Uterus (tissue), 4 donors: ENCODE data around the gene CAMTA2. TPM values are rescaled to one million over a fixed set of nuclear protein-coding genes. Genes with fewer than 3 reads are reported as not detected.
A peak's percentile ranks its signal among the peaks of the same experiment; 100 is the strongest.

Experiments
- DNase-seq, 2 donors: peaks; one replicate each; pipeline ENCODE4 v3.0.0-alpha.2; 2019 to 2020
- H3K27ac ChIP-seq, 2 donors: fragments of 200-600 bp; sonication (generic); 1 replicate in 1 of 2; 2 replicates in 1 of 2; pipeline ENCODE4 v1.5.1; 2016 to 2018
- H3K27me3 ChIP-seq, 2 donors: fragments of 200-600 bp; sonication (generic); one replicate each; pipeline ENCODE4 v1.5.1; 2018 to 2019; ENCODE audit warnings: control low read depth in 1 of 2
- H3K36me3 ChIP-seq, 2 donors: fragments of 200-600 bp; sonication (generic); one replicate each; pipeline ENCODE4 v1.5.1; 2019; ENCODE audit warnings: control low read depth in 1 of 2
- H3K4me1 ChIP-seq, 2 donors: fragments of 200-600 bp; sonication (generic); one replicate each; pipeline ENCODE4 v1.5.1; 2018 to 2019; ENCODE audit warnings: control low read depth in 1 of 2
- H3K4me3 ChIP-seq, 2 donors: fragments of 200-600 bp; sonication (generic); 1 replicate in 1 of 2; 2 replicates in 1 of 2; pipeline ENCODE4 v1.5.1; 2018 to 2019; ENCODE audit warnings: mild to moderate bottlenecking in 1 of 2
- H3K9me3 ChIP-seq, 2 donors: fragments of 200-600 bp; sonication (generic); one replicate each; pipeline ENCODE4 v1.5.1; 2019; ENCODE audit warnings: control low read depth in 1 of 2
- POLR2A ChIP-seq, 2 donors: fragments of 450-650 bp; IDR thresholded peaks; one replicate each; pipeline ENCODE4 v1.6.1; 2016; ENCODE audit warnings: antibody characterized with exemption in 2 of 2, mild to moderate bottlenecking in 1 of 2, moderate library complexity in 1 of 2
- intact Hi-C: fragments of 100-400 bp; cut with DNase I; formaldehyde crosslinking; loops from one replicate; pipeline ENCODE4 v1.15.1; 2023; ENCODE audit warnings: low total_unique reads
- total RNA-seq, 4 donors: library from RNA; depleted of rRNA in 3 of 4; stranded (reverse); fragments of >200 nt in 3 of 4; gene quantifications; one replicate each; pipeline versions ENCODE4 v1.1.0 to v1.2.4, GENCODE V29; 2014 to 2023
- TF ChIP-seq, protein P1 (sequence below), 4 experiments: fragments of 200-600 bp in 2 of 4; fragments of 450-650 bp in 2 of 4; sonication (generic) in 2 of 4; IDR thresholded peaks; one replicate each; pipeline ENCODE4 v1.5.1; 2016 to 2019; ENCODE audit warnings: antibody characterized with exemption in 4 of 4, mild to moderate bottlenecking in 2 of 4, moderate library complexity in 1 of 4
- donor health status: DM: yes; HTN: yes; CAD: no.

Gene CAMTA2
- total RNA-seq, 4 donors from 2014 or later: 7.3 to 80.8 (median 12.7) TPM

DNA sequence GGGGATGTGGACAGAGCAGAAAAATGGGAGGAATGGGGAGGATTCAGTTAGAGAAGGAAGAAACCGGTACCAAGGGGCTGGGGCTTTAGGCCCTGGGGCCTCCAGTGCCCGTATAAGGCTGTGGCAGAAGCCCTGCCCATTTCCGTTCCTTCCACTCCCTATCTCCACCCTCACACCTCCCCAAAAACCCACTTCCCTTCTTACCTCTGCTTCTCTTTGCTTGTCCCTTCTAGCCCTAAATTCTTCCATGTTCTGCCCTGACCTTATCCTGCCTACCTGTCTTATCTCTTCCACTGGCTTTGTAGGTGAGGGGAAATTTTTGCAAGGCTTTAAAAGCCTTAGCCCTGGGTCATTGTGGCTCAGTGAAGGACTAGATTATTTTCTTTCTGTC, 43.3 kb downstream of the CAMTA2 start:
- Histone ChIP-seq H3K36me3 (no peaks in the 10 kb centered on the region), H3K4me1 (peaks cover 14 to 22% of the 10 kb centered on the region in 2 donors), H3K27ac (peak overlapping the region; percentile 93 to 98), H3K4me3 (no peak overlapping the region), H3K27me3 (no peaks in the 10 kb centered on the region), H3K9me3 (no peaks in the 10 kb centered on the region)
- TF ChIP-seq, protein P1, sequence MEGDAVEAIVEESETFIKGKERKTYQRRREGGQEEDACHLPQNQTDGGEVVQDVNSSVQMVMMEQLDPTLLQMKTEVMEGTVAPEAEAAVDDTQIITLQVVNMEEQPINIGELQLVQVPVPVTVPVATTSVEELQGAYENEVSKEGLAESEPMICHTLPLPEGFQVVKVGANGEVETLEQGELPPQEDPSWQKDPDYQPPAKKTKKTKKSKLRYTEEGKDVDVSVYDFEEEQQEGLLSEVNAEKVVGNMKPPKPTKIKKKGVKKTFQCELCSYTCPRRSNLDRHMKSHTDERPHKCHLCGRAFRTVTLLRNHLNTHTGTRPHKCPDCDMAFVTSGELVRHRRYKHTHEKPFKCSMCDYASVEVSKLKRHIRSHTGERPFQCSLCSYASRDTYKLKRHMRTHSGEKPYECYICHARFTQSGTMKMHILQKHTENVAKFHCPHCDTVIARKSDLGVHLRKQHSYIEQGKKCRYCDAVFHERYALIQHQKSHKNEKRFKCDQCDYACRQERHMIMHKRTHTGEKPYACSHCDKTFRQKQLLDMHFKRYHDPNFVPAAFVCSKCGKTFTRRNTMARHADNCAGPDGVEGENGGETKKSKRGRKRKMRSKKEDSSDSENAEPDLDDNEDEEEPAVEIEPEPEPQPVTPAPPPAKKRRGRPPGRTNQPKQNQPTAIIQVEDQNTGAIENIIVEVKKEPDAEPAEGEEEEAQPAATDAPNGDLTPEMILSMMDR (IDR thresholded peaks at IDR 0.05): no peak
- TF ChIP-seq POLR2A (IDR thresholded peaks at IDR 0.05): no peak
- intact Hi-C loops: no loop called here
- no peak for DNase-seq

DNA sequence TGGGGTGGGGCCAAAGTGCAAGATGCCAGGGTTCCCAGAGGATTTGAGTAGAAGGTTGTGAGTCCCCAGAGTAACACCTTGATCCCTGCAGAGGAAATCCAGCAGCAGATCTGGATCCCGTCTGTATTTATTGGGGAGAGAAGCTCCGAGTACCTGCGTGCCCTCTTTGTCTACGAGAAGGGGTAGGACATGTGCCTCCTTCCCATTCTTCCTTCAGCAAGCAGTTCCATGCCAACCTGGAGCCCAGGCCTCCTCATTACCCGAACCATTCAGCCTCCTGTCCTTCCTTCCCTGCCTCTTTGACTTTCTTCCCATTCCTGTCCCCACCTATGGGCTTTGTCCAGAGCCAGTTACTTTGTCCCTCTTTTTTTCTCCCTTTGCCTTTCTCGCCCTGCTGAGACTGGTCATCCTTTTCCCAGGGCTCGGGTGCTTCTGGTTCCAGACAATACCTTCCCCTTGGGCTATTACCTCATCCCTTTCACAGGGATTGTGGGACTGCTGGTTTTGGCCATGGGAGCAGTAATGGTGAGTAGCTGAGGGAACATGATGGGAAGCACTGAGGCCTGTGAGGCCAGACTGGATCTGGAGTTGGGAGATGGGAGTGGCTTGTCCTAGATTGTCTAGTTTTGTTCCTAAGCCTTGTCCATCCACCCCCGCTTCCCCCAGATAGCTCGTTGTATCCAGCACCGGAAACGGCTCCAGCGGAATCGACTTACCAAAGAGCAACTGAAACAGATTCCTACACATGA, 44.5 kb downstream of the CAMTA2 start:
- no peaks in the 10 kb centered on the region for H3K36me3 ChIP-seq
- no peaks in the 10 kb centered on the region for H3K9me3 ChIP-seq
- no peak for DNase-seq
- intact Hi-C loops: no loop called here
- H3K4me1 ChIP-seq: peaks cover 24 to 29% of the 10 kb centered on the region in 2 donors
- TF ChIP-seq, protein P1 (IDR thresholded peaks at IDR 0.05): no peak
- no peak for TF ChIP-seq POLR2A (IDR thresholded peaks at IDR 0.05)
- no peak overlapping the region for H3K27ac ChIP-seq
- H3K27me3 ChIP-seq: no peaks in the 10 kb centered on the region
- no peak overlapping the region for H3K4me3 ChIP-seq

DNA sequence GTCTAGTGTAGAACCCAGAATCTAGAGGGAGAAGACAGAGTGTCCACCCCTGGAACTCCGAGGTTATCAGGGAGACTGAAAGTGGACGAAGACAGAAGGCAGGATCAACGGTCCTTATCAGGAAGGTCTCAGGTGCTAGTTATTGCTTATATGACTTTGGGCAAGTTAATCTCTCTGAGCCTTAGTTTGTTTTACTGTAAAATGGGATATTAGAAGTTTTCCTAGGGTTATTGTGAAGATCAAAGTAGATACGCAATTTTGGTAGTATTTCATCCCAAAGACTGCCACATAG, 46.2 kb downstream of the CAMTA2 start:
- Histone ChIP-seq H3K36me3 (no peaks in the 10 kb centered on the region), H3K4me3 (peak overlapping the region; percentile 90 to 92), H3K27me3 (no peaks in the 10 kb centered on the region), H3K9me3 (no peaks in the 10 kb centered on the region), H3K4me1 (peaks cover 24 to 25% of the 10 kb centered on the region in 2 donors), H3K27ac (peak overlapping the region; percentile 95 to 98)
- intact Hi-C loops: no loop called here
- TF ChIP-seq POLR2A (IDR thresholded peaks at IDR 0.05): no peak
- TF ChIP-seq, protein P1 (IDR thresholded peaks at IDR 0.05): no peak
- no peak for DNase-seq

DNA sequence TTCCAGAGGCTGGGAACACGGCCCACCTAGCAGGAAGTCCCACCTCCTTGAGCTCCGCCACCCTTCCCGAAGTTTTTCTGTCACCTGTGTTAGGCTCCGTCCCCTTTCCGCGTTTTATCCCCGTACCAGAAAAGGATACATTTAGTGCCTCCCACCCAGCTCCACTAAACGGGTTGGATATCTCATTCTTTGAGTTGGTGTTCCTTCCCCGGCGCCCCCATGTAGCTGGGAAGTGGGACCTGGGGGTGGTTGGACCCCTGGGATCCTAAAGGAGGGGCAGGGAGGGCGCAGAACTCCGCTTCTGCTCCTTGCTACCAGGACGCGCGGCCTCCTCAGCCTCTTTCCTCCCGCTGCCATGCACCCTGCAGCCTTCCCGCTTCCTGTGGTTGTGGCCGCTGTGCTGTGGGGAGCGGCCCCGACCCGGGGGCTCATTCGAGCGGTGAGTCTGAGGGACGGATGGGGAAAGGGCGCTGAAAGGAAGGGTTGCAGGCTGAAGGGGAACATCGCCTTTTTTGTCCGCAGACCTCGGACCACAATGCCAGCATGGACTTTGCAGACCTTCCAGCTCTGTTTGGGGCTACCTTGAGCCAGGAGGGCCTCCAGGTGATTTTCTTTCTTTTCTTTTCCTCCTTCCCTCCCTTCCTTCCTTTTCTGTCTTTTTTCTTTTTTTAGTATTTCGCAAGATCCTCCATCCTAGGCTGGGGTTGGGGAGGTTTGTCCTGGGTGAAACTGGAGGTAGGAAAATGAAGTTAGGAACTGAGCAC, 46.7 kb downstream of the CAMTA2 start:
- intact Hi-C loops: no loop called here
- Histone ChIP-seq H3K4me1 (peaks cover 20 to 21% of the 10 kb centered on the region in 2 donors), H3K9me3 (no peaks in the 10 kb centered on the region), H3K27ac (peak overlapping the region; percentile 95 to 98), H3K36me3 (no peaks in the 10 kb centered on the region), H3K4me3 (peak overlapping the region; percentile 90 to 92), H3K27me3 (no peaks in the 10 kb centered on the region)
- peak in 1 of 2 donors; percentile 90 for DNase-seq
- no peak for TF ChIP-seq POLR2A (IDR thresholded peaks at IDR 0.05)
- TF ChIP-seq, protein P1 (IDR thresholded peaks at IDR 0.05): no peak
